ENCODE results near the gene LEMD2.

- TF ChIP-seq POLR2A (IDR thresholded peaks at IDR 0.05): no peak
- TF ChIP-seq, protein P1, sequence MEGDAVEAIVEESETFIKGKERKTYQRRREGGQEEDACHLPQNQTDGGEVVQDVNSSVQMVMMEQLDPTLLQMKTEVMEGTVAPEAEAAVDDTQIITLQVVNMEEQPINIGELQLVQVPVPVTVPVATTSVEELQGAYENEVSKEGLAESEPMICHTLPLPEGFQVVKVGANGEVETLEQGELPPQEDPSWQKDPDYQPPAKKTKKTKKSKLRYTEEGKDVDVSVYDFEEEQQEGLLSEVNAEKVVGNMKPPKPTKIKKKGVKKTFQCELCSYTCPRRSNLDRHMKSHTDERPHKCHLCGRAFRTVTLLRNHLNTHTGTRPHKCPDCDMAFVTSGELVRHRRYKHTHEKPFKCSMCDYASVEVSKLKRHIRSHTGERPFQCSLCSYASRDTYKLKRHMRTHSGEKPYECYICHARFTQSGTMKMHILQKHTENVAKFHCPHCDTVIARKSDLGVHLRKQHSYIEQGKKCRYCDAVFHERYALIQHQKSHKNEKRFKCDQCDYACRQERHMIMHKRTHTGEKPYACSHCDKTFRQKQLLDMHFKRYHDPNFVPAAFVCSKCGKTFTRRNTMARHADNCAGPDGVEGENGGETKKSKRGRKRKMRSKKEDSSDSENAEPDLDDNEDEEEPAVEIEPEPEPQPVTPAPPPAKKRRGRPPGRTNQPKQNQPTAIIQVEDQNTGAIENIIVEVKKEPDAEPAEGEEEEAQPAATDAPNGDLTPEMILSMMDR (IDR thresholded peaks at IDR 0.05): no peak
Measured at GRCh38 chr6:33751771-33752645, 36.9 kb downstream of the LEMD2 start.
